GM12872 (cell line): ENCODE results near the gene RAB30.

Experiments
- CTCF ChIP-seq: IDR thresholded peaks from 3 replicates; pipeline ENCODE4 v1.5.1; 2011; ENCODE audit warnings: low read depth, mild to moderate bottlenecking, low read length, moderate library complexity; ENCODE audit not compliant: insufficient read depth

The RAB30 gene

DNA sequence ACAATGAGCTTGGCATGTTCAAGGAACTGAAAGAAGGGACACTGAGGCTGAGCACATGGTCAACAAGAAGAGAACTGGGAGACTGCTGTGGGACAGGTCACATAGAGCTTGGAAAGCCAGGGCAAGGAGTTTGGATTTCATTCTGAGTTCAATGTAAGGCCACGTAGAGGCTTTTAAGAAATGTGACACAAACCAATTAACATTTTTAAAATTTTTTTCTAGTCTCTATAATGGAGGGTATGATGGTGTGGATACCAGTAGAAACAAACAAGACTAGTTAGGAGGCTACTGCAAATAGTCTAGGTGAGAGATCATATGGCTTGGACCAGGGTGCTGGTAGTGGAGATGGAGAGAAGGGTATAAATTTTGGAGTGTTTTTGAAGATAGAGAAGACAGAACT, 56.7 kb downstream of the RAB30 start:
- no peak for TF ChIP-seq CTCF

GRCh38 chr11:83012168-83013067, 59.3 kb downstream of the RAB30 start:
- TF ChIP-seq CTCF = no peak

GRCh38 chr11:83011333-83012167, 60.1 kb downstream of the RAB30 start:
- TF ChIP-seq CTCF = no peak

- no peak for TF ChIP-seq CTCF
These were observed 61.7 kb downstream of the RAB30 start for GRCh38 chr11:83009999-83010398.

DNA sequence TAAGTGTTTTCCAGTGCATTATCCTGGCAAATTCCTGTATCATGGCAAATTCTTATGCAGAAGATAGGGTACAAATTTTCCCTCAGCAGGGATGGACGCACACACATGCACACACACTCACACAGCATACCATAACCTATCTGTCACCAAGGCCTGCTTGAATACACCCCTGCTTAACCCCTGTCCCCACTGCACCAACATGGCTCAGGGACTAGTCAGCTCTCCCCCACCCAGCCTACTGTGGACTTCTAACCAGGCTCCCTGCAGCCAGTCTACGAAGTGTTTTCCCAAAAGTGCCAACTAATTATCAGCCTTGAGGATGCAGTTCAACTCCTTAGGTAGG, 63.1 kb downstream of the RAB30 start:
- no peak for TF ChIP-seq CTCF

GRCh38 chr11:83007909-83008580, 63.7 kb downstream of the RAB30 start:
- no peak for TF ChIP-seq CTCF

GRCh38 chr11:83007477-83007876, 64.2 kb downstream of the RAB30 start:
- no peak for TF ChIP-seq CTCF
